HepG2 (cell line): ENCODE measurements around the gene PTAR1.

ENCODE experiments used
- CHD2 ChIP-seq: IDR thresholded peaks from 2 replicates; pipeline ENCODE4 v1.6.1; 2011; ENCODE audit warnings: low read depth, low read length, improper control_type of control experiment
- CTCF ChIP-seq: sonication (generic); formaldehyde crosslinking; IDR thresholded peaks from 2 replicates; pipeline ENCODE4 v1.5.0; 2020; ENCODE audit warnings: mild to moderate bottlenecking, missing genetic modification reagents, moderate library complexity
- FOXO4 ChIP-seq: sonication (generic); formaldehyde crosslinking; conservative IDR thresholded peaks from 2 replicates; pipeline ENCODE4 v1.8.1; 2023; ENCODE audit warnings: missing genetic modification reagents
- HINFP ChIP-seq: sonication (generic); formaldehyde crosslinking; IDR thresholded peaks from 2 replicates; pipeline ENCODE4 v1.4.0; 2020; ENCODE audit warnings: low read depth, mild to moderate bottlenecking, missing genetic modification reagents
- KAT7 ChIP-seq: IDR thresholded peaks from 2 replicates; pipeline ENCODE4 v1.6.1; 2018; ENCODE audit warnings: borderline replicate concordance, missing compliant biosample characterization
- MAZ ChIP-seq, 2 experiments: sonication (generic) in 1 of 2; formaldehyde crosslinking in 1 of 2; IDR thresholded peaks; 2 replicates each; pipeline versions ENCODE4 v1.5.0 to v1.6.1; 2012 to 2020; ENCODE audit warnings: low read depth in 2 of 2, mild to moderate bottlenecking in 2 of 2, borderline replicate concordance in 1 of 2, improper control_type of control experiment in 1 of 2, low read length in 1 of 2, missing genetic modification reagents in 1 of 2, moderate library complexity in 1 of 2
- NBN ChIP-seq: fragments of 450-650 bp; conservative IDR thresholded peaks from 2 replicates; pipeline ENCODE4 v1.6.1; 2017
- POLR2AphosphoS5 ChIP-seq: IDR thresholded peaks from 2 replicates; pipeline ENCODE4 v1.6.1; 2012; ENCODE audit warnings: low read depth, low read length
- SIN3A ChIP-seq: IDR thresholded peaks from 2 replicates; pipeline ENCODE4 v1.6.1; 2011; ENCODE audit warnings: low read depth, mild to moderate bottlenecking, control low read depth, low read length, borderline replicate concordance
- ZNF17 ChIP-seq: sonication (generic); formaldehyde crosslinking; IDR thresholded peaks from 2 replicates; pipeline ENCODE4 v1.5.0; 2020; ENCODE audit warnings: mild to moderate bottlenecking, missing genetic modification reagents
- ZNF253 ChIP-seq: sonication (generic); formaldehyde crosslinking; IDR thresholded peaks from 2 replicates; pipeline ENCODE4 v1.8.0; 2022; ENCODE audit warnings: mild to moderate bottlenecking, missing genetic modification reagents, borderline replicate concordance

- TF ChIP-seq KAT7 (CRISPR knock-in tag) (no peak), POLR2AphosphoS5 (no peak), MAZ (IDR thresholded peaks at IDR 0.05; ENCODE audit: borderline replicate concordance, low read depth, low read length) (no peak), MAZ (CRISPR knock-in tag; IDR thresholded peaks at IDR 0.05; ENCODE audit: low read depth) (no peak), CHD2 (no peak), CTCF (0 out of 2 replicates have a peak, but pooled peaks have one; percentile 0), NBN (no peak), ZNF17 (CRISPR knock-in tag) (no peak), FOXO4 (no peak), ZNF253 (CRISPR knock-in tag) (no peak), SIN3A (no peak), HINFP (no peak)
These were observed 433 bp upstream of the PTAR1 start for GRCh38 chr9:69760278-69760610.
